ENCODE measurements around the gene SHLD2.

DNA sequence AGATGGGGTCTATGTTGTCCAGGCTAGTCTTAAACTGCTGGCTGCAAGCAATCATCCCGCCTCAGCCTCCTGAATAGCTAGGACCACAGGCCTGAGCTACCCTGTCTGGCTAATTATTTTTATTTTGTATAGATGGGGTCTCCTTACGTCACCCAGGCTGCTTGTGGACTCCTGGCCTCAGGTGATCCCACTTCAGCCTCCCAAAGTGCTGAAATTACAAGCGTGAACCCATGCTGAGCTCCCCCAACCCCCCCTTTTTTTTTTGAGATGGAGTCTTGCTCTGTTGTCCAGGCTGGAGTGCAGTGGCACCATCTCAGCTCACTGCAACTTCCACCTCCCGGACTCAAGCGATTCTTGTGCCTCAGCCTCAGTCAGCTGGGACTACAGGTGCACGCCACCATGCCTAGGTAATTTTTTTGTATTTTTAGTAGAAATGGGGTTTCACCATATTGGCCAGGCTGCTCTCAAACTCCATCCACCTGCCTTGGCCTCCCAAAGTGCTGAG is 49.5 kb upstream of the SHLD2 start:
- TF ChIP-seq EP300 (IDR thresholded peaks at IDR 0.05) (no peak), POLR2AphosphoS5 (IDR thresholded peaks at IDR 0.05) (no peak), POLR2A (IDR thresholded peaks at IDR 0.05) (no peak)
- TF ChIP-seq, protein P1, sequence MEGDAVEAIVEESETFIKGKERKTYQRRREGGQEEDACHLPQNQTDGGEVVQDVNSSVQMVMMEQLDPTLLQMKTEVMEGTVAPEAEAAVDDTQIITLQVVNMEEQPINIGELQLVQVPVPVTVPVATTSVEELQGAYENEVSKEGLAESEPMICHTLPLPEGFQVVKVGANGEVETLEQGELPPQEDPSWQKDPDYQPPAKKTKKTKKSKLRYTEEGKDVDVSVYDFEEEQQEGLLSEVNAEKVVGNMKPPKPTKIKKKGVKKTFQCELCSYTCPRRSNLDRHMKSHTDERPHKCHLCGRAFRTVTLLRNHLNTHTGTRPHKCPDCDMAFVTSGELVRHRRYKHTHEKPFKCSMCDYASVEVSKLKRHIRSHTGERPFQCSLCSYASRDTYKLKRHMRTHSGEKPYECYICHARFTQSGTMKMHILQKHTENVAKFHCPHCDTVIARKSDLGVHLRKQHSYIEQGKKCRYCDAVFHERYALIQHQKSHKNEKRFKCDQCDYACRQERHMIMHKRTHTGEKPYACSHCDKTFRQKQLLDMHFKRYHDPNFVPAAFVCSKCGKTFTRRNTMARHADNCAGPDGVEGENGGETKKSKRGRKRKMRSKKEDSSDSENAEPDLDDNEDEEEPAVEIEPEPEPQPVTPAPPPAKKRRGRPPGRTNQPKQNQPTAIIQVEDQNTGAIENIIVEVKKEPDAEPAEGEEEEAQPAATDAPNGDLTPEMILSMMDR (IDR thresholded peaks at IDR 0.05): no peak

All from suprapubic skin (tissue), 4 donors.